RWPE2 (cell line): ENCODE results near the gene PCCA.

Experiments used
- ATAC-seq: fragments of 200-7000 bp; cut with Tn5 transposase; 3 replicates; pipeline ENCODE4 v1.9.1; 2021; ENCODE audit warnings: low read depth
- DNase-seq: peaks from one replicate; pipeline ENCODE4 v3.0.0-alpha.2; 2020; ENCODE audit warnings: low spot score
- H3K27ac ChIP-seq: fragments of 450-650 bp; 2 replicates; pipeline ENCODE4 v1.5.1; 2017; ENCODE audit warnings: mild to moderate bottlenecking; ENCODE audit not compliant: poor library complexity, severe bottlenecking
- H3K27me3 ChIP-seq: fragments of 250-450 bp; sonication (Bioruptor Pico); 2 replicates; pipeline ENCODE4 v1.5.1; 2021; ENCODE audit warnings: mild to moderate bottlenecking, moderate library complexity; ENCODE audit not compliant: insufficient read depth, poor library complexity, severe bottlenecking
- H3K36me3 ChIP-seq: fragments of 250-450 bp; sonication (Bioruptor Pico); 2 replicates; pipeline ENCODE4 v1.5.1; 2020; ENCODE audit warnings: low read depth, mild to moderate bottlenecking, moderate library complexity
- H3K4me1 ChIP-seq: fragments of 250-450 bp; sonication (Bioruptor Pico); 2 replicates; pipeline ENCODE4 v1.5.1; 2021; ENCODE audit warnings: mild to moderate bottlenecking, moderate library complexity; ENCODE audit not compliant: insufficient read depth, poor library complexity, severe bottlenecking
- H3K4me3 ChIP-seq: fragments of 250-450 bp; sonication (Bioruptor Pico); 2 replicates; pipeline ENCODE4 v1.5.1; 2021; ENCODE audit warnings: mild to moderate bottlenecking, moderate library complexity; ENCODE audit not compliant: severe bottlenecking
- H3K9me3 ChIP-seq: fragments of 250-450 bp; sonication (Bioruptor Pico); 2 replicates; pipeline ENCODE4 v1.5.1; 2021; ENCODE audit warnings: mild to moderate bottlenecking, moderate library complexity; ENCODE audit not compliant: severe bottlenecking
- TF ChIP-seq, protein P1 (sequence below): fragments of 450-650 bp; IDR thresholded peaks from one replicate; pipeline ENCODE4 v1.5.1; 2017; ENCODE audit warnings: mild to moderate bottlenecking, moderate library complexity; ENCODE audit not compliant: poor library complexity, severe bottlenecking

PCCA gene

GRCh38 chr13:100478107-100478809, 389.4 kb downstream of the PCCA start:
- H3K4me3 ChIP-seq: no peak overlapping the region
- no peaks in the 10 kb centered on the region for H3K9me3 ChIP-seq
- no peaks in the 10 kb centered on the region for H3K27me3 ChIP-seq
- ATAC-seq: no peak
- TF ChIP-seq, protein P1, sequence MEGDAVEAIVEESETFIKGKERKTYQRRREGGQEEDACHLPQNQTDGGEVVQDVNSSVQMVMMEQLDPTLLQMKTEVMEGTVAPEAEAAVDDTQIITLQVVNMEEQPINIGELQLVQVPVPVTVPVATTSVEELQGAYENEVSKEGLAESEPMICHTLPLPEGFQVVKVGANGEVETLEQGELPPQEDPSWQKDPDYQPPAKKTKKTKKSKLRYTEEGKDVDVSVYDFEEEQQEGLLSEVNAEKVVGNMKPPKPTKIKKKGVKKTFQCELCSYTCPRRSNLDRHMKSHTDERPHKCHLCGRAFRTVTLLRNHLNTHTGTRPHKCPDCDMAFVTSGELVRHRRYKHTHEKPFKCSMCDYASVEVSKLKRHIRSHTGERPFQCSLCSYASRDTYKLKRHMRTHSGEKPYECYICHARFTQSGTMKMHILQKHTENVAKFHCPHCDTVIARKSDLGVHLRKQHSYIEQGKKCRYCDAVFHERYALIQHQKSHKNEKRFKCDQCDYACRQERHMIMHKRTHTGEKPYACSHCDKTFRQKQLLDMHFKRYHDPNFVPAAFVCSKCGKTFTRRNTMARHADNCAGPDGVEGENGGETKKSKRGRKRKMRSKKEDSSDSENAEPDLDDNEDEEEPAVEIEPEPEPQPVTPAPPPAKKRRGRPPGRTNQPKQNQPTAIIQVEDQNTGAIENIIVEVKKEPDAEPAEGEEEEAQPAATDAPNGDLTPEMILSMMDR: no peak
- DNase-seq: no peak
- no peaks in the 10 kb centered on the region for H3K4me1 ChIP-seq
- H3K27ac ChIP-seq: no peak overlapping the region
- H3K36me3 ChIP-seq: no peaks in the 10 kb centered on the region

DNA sequence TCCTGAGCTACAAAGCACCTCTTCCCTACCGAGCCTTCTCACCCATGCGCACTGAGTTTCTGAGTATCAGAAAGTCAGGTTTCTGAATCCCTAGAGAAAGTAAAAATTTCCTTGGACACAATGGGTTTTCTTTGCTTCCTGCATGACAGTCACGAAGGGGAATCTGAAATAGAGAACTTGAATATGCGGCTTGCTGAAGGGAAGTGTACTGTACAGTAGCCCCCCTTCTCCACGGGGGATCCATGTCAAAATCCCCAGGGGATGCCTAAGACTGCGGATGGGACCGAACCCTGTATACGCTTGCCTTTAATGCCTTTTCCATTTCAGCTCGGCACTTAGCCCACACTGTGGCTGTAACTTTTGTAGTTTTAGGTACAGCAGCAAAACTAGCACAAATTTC, 391.8 kb downstream of the PCCA start:
- no peaks in the 10 kb centered on the region for H3K9me3 ChIP-seq
- no peaks in the 10 kb centered on the region for H3K27me3 ChIP-seq
- H3K36me3 ChIP-seq: no peaks in the 10 kb centered on the region
- DNase-seq (no peak), ATAC-seq (no peak)
- no peaks in the 10 kb centered on the region for H3K4me1 ChIP-seq
- no peak overlapping the region for H3K27ac ChIP-seq
- no peak overlapping the region for H3K4me3 ChIP-seq
- TF ChIP-seq, protein P1: no peak

- ATAC-seq (no peak), DNase-seq (no peak)
- no peaks in the 10 kb centered on the region for H3K27me3 ChIP-seq
- H3K27ac ChIP-seq: no peak overlapping the region
- no peaks in the 10 kb centered on the region for H3K9me3 ChIP-seq
- H3K36me3 ChIP-seq: no peaks in the 10 kb centered on the region
- TF ChIP-seq, protein P1: no peak
- no peak overlapping the region for H3K4me3 ChIP-seq
- no peaks in the 10 kb centered on the region for H3K4me1 ChIP-seq
Observed at GRCh38 chr13:100483139-100483538, 394.2 kb downstream of the PCCA start.

- H3K36me3 ChIP-seq: no peaks in the 10 kb centered on the region
- ATAC-seq (no peak), DNase-seq (no peak)
- no peaks in the 10 kb centered on the region for H3K9me3 ChIP-seq
- no peaks in the 10 kb centered on the region for H3K4me1 ChIP-seq
- no peak overlapping the region for H3K27ac ChIP-seq
- TF ChIP-seq, protein P1: no peak
- no peak overlapping the region for H3K4me3 ChIP-seq
- H3K27me3 ChIP-seq: no peaks in the 10 kb centered on the region
Observed at GRCh38 chr13:100483841-100484381, 395.0 kb downstream of the PCCA start.

GRCh38 chr13:100484702-100485101, 395.8 kb downstream of the PCCA start:
- Histone ChIP-seq H3K27me3 (no peaks in the 10 kb centered on the region), H3K36me3 (no peaks in the 10 kb centered on the region), H3K27ac (no peak overlapping the region), H3K4me3 (no peak overlapping the region), H3K4me1 (no peaks in the 10 kb centered on the region), H3K9me3 (no peaks in the 10 kb centered on the region)
- TF ChIP-seq, protein P1: no peak
- DNase-seq (no peak), ATAC-seq (no peak)
